Uterus (tissue), 4 donors: ENCODE results near the gene FAM221B. TPM values are rescaled to one million over a fixed set of nuclear protein-coding genes. Genes with fewer than 3 reads are reported as not detected.

Experiments
- DNase-seq, 2 donors: peaks; one replicate each; pipeline ENCODE4 v3.0.0-alpha.2; 2019 to 2020
- H3K27ac ChIP-seq, 2 donors: fragments of 200-600 bp; sonication (generic); 1 replicate in 1 of 2; 2 replicates in 1 of 2; pipeline ENCODE4 v1.5.1; 2016 to 2018
- H3K27me3 ChIP-seq, 2 donors: fragments of 200-600 bp; sonication (generic); one replicate each; pipeline ENCODE4 v1.5.1; 2018 to 2019; ENCODE audit warnings: control low read depth in 1 of 2
- H3K36me3 ChIP-seq, 2 donors: fragments of 200-600 bp; sonication (generic); one replicate each; pipeline ENCODE4 v1.5.1; 2019; ENCODE audit warnings: control low read depth in 1 of 2
- H3K4me1 ChIP-seq, 2 donors: fragments of 200-600 bp; sonication (generic); one replicate each; pipeline ENCODE4 v1.5.1; 2018 to 2019; ENCODE audit warnings: control low read depth in 1 of 2
- H3K4me3 ChIP-seq, 2 donors: fragments of 200-600 bp; sonication (generic); 1 replicate in 1 of 2; 2 replicates in 1 of 2; pipeline ENCODE4 v1.5.1; 2018 to 2019; ENCODE audit warnings: mild to moderate bottlenecking in 1 of 2
- H3K9me3 ChIP-seq, 2 donors: fragments of 200-600 bp; sonication (generic); one replicate each; pipeline ENCODE4 v1.5.1; 2019; ENCODE audit warnings: control low read depth in 1 of 2
- POLR2A ChIP-seq, 2 donors: fragments of 450-650 bp; IDR thresholded peaks; one replicate each; pipeline ENCODE4 v1.6.1; 2016; ENCODE audit warnings: antibody characterized with exemption in 2 of 2, mild to moderate bottlenecking in 1 of 2, moderate library complexity in 1 of 2
- intact Hi-C: fragments of 100-400 bp; cut with DNase I; formaldehyde crosslinking; loops from one replicate; pipeline ENCODE4 v1.15.1; 2023; ENCODE audit warnings: low total_unique reads
- total RNA-seq, 4 donors: library from RNA; depleted of rRNA in 3 of 4; stranded (reverse); fragments of >200 nt in 3 of 4; gene quantifications; one replicate each; pipeline versions ENCODE4 v1.1.0 to v1.2.4, GENCODE V29; 2014 to 2023
- TF ChIP-seq, protein P1 (sequence below), 4 experiments: fragments of 200-600 bp in 2 of 4; fragments of 450-650 bp in 2 of 4; sonication (generic) in 2 of 4; IDR thresholded peaks; one replicate each; pipeline ENCODE4 v1.5.1; 2016 to 2019; ENCODE audit warnings: antibody characterized with exemption in 4 of 4, mild to moderate bottlenecking in 2 of 4, moderate library complexity in 1 of 4
- donor health status: DM: yes; HTN: yes; CAD: no.

FAM221B gene
- total RNA-seq, 4 donors from 2014 or later = not detected

DNA sequence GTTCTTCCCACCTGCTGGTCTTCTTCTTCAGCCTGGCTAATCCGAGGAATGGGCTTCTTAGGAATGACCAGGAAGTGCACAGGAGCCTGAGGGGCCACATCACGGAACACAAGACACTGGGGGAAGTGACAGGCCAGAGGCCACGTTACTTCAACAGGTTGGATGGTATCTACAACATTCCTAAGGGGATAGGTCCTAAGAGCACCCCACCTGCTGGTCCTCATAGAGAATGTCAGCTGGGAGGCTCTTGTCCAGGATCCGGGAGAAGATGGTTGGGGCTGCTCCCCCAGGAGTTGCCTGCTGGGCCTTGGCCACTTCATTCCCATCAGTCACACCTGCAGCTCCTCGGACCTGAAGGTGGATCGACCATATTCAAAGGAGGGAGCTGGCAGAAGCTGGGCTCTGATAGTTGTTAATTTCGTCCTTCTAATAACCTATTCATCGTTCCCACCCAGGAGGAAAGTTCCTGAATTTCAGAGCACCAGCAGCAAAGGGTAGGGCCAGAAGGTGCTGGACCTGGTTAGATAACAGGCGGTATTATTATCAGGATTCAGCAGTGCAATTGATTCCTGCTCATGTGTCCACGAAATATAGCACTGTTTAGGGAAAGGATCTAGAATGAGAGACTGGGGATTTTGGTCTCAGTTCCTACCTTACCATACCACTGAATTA lies 15.0 kb downstream of the FAM221B start:
- intact Hi-C loops = loop anchor here (10.0 kb wide), 1 partner anchor 699 kb away; the partner anchor contains the start of gene ATOSB
- H3K4me3 ChIP-seq = no peak overlapping the region

DNA sequence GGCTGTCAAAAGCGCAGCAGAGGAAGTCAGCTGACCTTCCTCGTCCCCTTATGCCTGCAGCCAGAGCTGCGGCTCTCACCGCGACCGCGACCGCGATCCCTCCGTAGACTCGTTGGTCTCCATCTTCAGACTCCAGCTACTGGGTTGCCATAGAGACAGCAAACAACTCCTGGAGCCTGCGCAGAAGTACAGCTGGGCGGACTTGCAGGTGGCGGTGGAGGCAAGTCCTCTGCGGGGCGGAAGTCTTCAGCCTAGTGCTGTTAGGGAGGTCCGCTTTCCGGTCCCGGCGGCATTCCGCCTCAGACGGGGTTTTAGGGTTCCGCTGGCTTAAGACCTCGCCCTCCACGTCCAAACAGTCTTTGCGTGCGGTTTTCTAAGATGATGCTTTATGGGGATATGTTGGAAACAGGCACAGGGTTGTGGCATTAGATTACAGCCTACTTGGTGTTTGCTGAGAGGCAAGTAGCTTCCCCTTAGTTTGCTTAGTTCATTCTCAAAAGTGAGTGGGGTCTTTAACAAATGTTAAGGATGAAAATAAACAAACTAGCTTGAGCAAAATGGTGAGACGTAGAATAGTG lies 16.4 kb downstream of the FAM221B start, which contains the start of gene SPAG8:
SPAG8 (minus strand) TSS at position 238 of the 578 bp plus-strand sequence; CDS start at position 123, 115 bp downstream.
- no peaks in the 10 kb centered on the region for H3K36me3 ChIP-seq
- H3K27ac ChIP-seq = peak within 1 kb of the TSS; percentile 55 to 78
- H3K4me1 ChIP-seq = peaks cover 0 to 6% of the 10 kb centered on the region in 2 donors
- TF ChIP-seq, protein P1, sequence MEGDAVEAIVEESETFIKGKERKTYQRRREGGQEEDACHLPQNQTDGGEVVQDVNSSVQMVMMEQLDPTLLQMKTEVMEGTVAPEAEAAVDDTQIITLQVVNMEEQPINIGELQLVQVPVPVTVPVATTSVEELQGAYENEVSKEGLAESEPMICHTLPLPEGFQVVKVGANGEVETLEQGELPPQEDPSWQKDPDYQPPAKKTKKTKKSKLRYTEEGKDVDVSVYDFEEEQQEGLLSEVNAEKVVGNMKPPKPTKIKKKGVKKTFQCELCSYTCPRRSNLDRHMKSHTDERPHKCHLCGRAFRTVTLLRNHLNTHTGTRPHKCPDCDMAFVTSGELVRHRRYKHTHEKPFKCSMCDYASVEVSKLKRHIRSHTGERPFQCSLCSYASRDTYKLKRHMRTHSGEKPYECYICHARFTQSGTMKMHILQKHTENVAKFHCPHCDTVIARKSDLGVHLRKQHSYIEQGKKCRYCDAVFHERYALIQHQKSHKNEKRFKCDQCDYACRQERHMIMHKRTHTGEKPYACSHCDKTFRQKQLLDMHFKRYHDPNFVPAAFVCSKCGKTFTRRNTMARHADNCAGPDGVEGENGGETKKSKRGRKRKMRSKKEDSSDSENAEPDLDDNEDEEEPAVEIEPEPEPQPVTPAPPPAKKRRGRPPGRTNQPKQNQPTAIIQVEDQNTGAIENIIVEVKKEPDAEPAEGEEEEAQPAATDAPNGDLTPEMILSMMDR (IDR thresholded peaks at IDR 0.05) = peak in 1 of 4 experiments; percentile 4
- TF ChIP-seq POLR2A (IDR thresholded peaks at IDR 0.05) = peak in 1 of 2 donors; percentile 25
- no peaks in the 10 kb centered on the region for H3K27me3 ChIP-seq
- H3K9me3 ChIP-seq = no peaks in the 10 kb centered on the region
- H3K4me3 ChIP-seq = peak within 1 kb of the TSS; percentile 43 to 45
- intact Hi-C loops = loop anchor here (10.0 kb wide), 1 partner anchor 697 kb away; the partner anchor contains the start of gene ATOSB
- peak; percentile 92 to 95 for DNase-seq

More for the DNA sequence above, 15.0 kb downstream of the FAM221B start:
- no peak for TF ChIP-seq POLR2A (IDR thresholded peaks at IDR 0.05)
- TF ChIP-seq, protein P1 (IDR thresholded peaks at IDR 0.05) = peak in 1 of 4 experiments; percentile 13
- H3K9me3 ChIP-seq = no peaks in the 10 kb centered on the region
- no peak for DNase-seq
- H3K36me3 ChIP-seq = no peaks in the 10 kb centered on the region
- peaks cover 0 to 6% of the 10 kb centered on the region in 2 donors for H3K4me1 ChIP-seq
- no peaks in the 10 kb centered on the region for H3K27me3 ChIP-seq
- peak overlapping the region; percentile 96 to 98 for H3K27ac ChIP-seq

DNA sequence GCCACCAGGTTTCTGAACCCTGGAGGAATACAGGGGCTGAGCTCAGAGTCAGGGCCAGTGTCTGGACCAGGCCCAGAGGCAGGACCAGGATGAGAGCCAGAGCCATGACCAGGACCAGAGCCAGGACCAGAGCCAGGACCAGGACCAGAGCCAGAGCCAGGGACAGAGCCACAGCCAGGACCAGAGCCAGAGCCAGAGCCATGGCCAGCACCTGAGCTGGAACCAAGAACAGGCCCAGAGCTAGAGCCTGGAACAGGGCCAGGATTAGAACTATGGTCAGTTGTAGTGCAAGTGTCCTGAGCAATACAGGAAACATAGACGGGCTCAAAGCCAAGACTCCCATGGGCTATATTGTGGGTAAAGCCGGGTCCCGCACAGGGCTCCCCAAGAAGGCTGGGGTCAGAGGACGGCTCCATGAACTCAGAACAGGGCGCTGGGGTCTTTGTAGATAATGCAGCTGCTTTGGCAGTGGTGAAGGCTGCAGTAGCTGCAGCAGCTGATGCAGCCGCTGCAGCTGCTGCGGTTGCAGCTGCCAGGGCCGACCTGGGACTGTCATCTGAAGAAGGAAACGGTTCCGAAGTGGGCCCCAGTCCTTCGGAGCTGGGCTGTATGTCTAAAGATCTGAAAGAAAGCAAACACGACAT lies 17.0 kb downstream of the FAM221B start:
- H3K27me3 ChIP-seq = no peaks in the 10 kb centered on the region
- no peaks in the 10 kb centered on the region for H3K36me3 ChIP-seq
- intact Hi-C loops = loop anchor here (10.0 kb wide), 1 partner anchor 697 kb away; the partner anchor contains the start of gene ATOSB
- H3K9me3 ChIP-seq = no peaks in the 10 kb centered on the region
- peak overlapping the region; percentile 55 to 78 for H3K27ac ChIP-seq
- H3K4me1 ChIP-seq = peaks cover 0 to 6% of the 10 kb centered on the region in 2 donors
- DNase-seq = peak in 1 of 2 donors; percentile 56
- TF ChIP-seq, protein P1 (IDR thresholded peaks at IDR 0.05) = no peak
- TF ChIP-seq POLR2A (IDR thresholded peaks at IDR 0.05) = no peak
- H3K4me3 ChIP-seq = peak overlapping the region; percentile 43 to 45

DNA sequence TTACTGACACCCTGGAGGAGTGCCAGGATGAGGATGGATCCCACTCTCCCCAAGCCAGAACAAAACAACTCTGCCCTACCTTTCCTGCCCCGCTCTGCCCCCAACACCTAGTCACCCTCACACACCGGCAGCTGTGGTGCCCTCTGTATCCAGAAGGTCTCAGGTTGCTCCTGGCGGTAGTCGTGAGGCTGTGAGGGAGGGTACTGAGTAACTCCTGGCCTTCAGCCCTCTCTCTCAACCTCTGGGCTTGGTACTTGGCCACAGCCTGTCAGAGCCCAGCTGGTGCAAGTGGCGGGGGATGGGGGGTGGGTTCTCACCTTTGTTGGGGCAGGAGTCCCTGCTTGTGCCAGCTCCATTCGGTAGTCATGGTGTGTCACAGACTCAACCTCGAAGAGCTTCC lies 18.4 kb downstream of the FAM221B start:
- intact Hi-C loops = loop anchor here (10.0 kb wide), 1 partner anchor 695 kb away; the partner anchor contains the start of gene ATOSB

More for the DNA sequence above, 18.4 kb downstream of the FAM221B start:
- Histone ChIP-seq H3K36me3 (no peaks in the 10 kb centered on the region), H3K27ac (no peak overlapping the region), H3K4me3 (no peak overlapping the region), H3K27me3 (no peaks in the 10 kb centered on the region), H3K4me1 (peaks cover 0 to 6% of the 10 kb centered on the region in 2 donors), H3K9me3 (no peaks in the 10 kb centered on the region)
- TF ChIP-seq, protein P1 (IDR thresholded peaks at IDR 0.05) = no peak
- TF ChIP-seq POLR2A (IDR thresholded peaks at IDR 0.05) = no peak
- DNase-seq = no peak
